ENCODE results near the gene TOMM6. TPM values are rescaled to one million over a fixed set of nuclear protein-coding genes. Genes with fewer than 3 reads are reported as not detected.

TOMM6 gene
- polyA plus RNA-seq, 1 of the 3 experiments (the other 2 are of a cell fraction), result 493 TPM

DNA sequence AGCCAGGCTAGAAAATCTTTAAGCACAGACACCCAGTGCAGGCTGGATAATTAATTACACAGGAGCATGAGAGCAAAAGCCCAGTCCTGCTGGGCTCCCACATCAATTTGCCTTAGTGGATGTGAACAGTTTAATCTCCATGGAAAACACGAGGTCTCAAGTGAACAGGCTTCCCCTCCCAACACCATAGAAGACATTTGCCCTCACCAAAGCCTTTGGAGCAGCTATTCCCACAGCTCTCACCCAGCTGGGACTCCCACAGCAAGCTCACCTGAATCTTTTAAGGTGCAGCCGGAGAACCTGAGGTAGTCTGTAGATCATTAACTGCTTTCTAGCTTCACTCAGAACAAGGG, 12.0 kb downstream of the TOMM6 start:
- no peak for TF ChIP-seq CHD2 (IDR thresholded peaks at IDR 0.05; ENCODE audit: low read length, partially characterized antibody)
- no peak for TF ChIP-seq RCOR1 (IDR thresholded peaks at IDR 0.05; ENCODE audit: low read length)
- no peak for TF ChIP-seq FOSL2 (IDR thresholded peaks at IDR 0.05; ENCODE audit: borderline replicate concordance, low read depth)
- TF ChIP-seq EZH2phosphoT487 (IDR thresholded peaks at IDR 0.05; ENCODE audit: borderline replicate concordance, low read depth), result no peak
- no peak for TF ChIP-seq USF1 (IDR thresholded peaks at IDR 0.05; ENCODE audit: borderline replicate concordance, low read depth)
- no peak for TF ChIP-seq USF2 (IDR thresholded peaks at IDR 0.05; ENCODE audit: borderline replicate concordance, low read depth, low read length)
- TF ChIP-seq TEAD4 (IDR thresholded peaks at IDR 0.05; ENCODE audit: borderline replicate concordance, insufficient read depth), result no peak
- no peak for TF ChIP-seq NRF1 (IDR thresholded peaks at IDR 0.05; ENCODE audit: low read depth, low read length)
- TF ChIP-seq, protein P1, sequence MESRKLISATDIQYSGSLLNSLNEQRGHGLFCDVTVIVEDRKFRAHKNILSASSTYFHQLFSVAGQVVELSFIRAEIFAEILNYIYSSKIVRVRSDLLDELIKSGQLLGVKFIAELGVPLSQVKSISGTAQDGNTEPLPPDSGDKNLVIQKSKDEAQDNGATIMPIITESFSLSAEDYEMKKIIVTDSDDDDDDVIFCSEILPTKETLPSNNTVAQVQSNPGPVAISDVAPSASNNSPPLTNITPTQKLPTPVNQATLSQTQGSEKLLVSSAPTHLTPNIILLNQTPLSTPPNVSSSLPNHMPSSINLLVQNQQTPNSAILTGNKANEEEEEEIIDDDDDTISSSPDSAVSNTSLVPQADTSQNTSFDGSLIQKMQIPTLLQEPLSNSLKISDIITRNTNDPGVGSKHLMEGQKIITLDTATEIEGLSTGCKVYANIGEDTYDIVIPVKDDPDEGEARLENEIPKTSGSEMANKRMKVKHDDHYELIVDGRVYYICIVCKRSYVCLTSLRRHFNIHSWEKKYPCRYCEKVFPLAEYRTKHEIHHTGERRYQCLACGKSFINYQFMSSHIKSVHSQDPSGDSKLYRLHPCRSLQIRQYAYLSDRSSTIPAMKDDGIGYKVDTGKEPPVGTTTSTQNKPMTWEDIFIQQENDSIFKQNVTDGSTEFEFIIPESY (IDR thresholded peaks at IDR 0.05; ENCODE audit: borderline replicate concordance, low read depth), result no peak
- TF ChIP-seq FOXM1 (IDR thresholded peaks at IDR 0.05; ENCODE audit: low read depth), result no peak
- no peak for TF ChIP-seq EP300 (IDR thresholded peaks at IDR 0.05; ENCODE audit: borderline replicate concordance in 1 of 2, low read depth in 1 of 2, low read length in 1 of 2)
- no peak for TF ChIP-seq SMC3 (IDR thresholded peaks at IDR 0.05; ENCODE audit: low read depth, low read length)
- TF ChIP-seq, protein P2, sequence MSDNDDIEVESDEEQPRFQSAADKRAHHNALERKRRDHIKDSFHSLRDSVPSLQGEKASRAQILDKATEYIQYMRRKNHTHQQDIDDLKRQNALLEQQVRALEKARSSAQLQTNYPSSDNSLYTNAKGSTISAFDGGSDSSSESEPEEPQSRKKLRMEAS (IDR thresholded peaks at IDR 0.05; ENCODE audit: low read depth), result no peak

More for the DNA sequence above, 12.0 kb downstream of the TOMM6 start:
- H3K9ac ChIP-seq, result no peak overlapping the region
- WGBS (ENCODE audit: low lambda C conversion rate), result 50% methylated on average over 2 of the region's 2 CpGs
- CTCF ChIA-PET, result interaction anchor here (3.6 to 5.8 kb wide), 2 partner anchors 12 to 244 kb away, joined by 41 to 49 read pairs; partner anchors contain the start of gene TOMM6
- no peaks in the 10 kb centered on the region for H3K27me3 ChIP-seq (ENCODE audit: insufficient read depth)
- H3K36me3 ChIP-seq (replicated peaks in 1 of 2; ENCODE audit: control insufficient read depth in 1 of 2, insufficient read depth in 2 of 2, low read length in 1 of 2), result peaks cover 0 to 28% of the 10 kb centered on the region in 2 experiments
- H2AFZ ChIP-seq (ENCODE audit: low read depth), result no peak overlapping the region
- H3K27ac ChIP-seq (ENCODE audit: low read depth in 2 of 2, low read length in 1 of 2), result no peak overlapping the region
- H3F3A ChIP-seq (replicated peaks; ENCODE audit: insufficient read depth), result peaks cover 15% of the 10 kb centered on the region
- H3K79me2 ChIP-seq (ENCODE audit: insufficient read depth), result no peaks in the 10 kb centered on the region
- no peaks in the 10 kb centered on the region for H3K9me3 ChIP-seq
- H3K4me2 ChIP-seq, result no peak overlapping the region
- H3K4me1 ChIP-seq (ENCODE audit: control insufficient read depth in 1 of 2, insufficient read depth in 2 of 2, low read depth in 1 of 2, low read length in 1 of 2), result no peaks in the 10 kb centered on the region
- no peak overlapping the region for H3K4me3 ChIP-seq (ENCODE audit: low read depth in 2 of 2, low read length in 1 of 2)
- no peak for DNase-seq
- no peaks in the 10 kb centered on the region for H4K20me1 ChIP-seq (ENCODE audit: insufficient read depth)
- no peaks in the 10 kb centered on the region for H3K9me2 ChIP-seq
- POLR2A ChIA-PET, result interaction anchor here (1.4 kb wide), 1 partner anchor 121 kb away, joined by 3 read pairs; the partner anchor contains the start of genes BYSL and MED20

Measured in SK-N-SH (cell line).